ENCODE results near the gene RAX2.
"Not testable (repeated sequence)": the region's sequence is repeated elsewhere in the genome, so short reads cannot be mapped to it uniquely, and the experiment has no call there.

Gene RAX2

GRCh38 chr19:3771906-3772455 is at the start of gene RAX2:
TSS of gene RAX2 (minus strand) at chr19:3772228. CDS start at chr19:3771742, 486 bp downstream.
- TF ChIP-seq CTCF (IDR thresholded peaks at IDR 0.05; ENCODE audit: low read depth, low read length, missing control alignments) = no peak
- DNase-seq (ENCODE audit: low read depth) = no peak
- H3K4me3 ChIP-seq (ENCODE audit: low read depth, low read length) = no peak within 1 kb of the TSS

GRCh38 chr19:3821156-3821555 is 49.1 kb upstream of the RAX2 start:
- no peak overlapping the region for H3K4me3 ChIP-seq (ENCODE audit: low read depth, low read length)
- no peak for TF ChIP-seq CTCF (IDR thresholded peaks at IDR 0.05; ENCODE audit: low read depth, low read length, missing control alignments)
- no peak for DNase-seq (ENCODE audit: low read depth)

GRCh38 chr19:3819989-3820388 is 48.0 kb upstream of the RAX2 start:
- TF ChIP-seq CTCF (IDR thresholded peaks at IDR 0.05; ENCODE audit: low read depth, low read length, missing control alignments) = no peak
- H3K4me3 ChIP-seq (ENCODE audit: low read depth, low read length) = no peak overlapping the region
- no peak for DNase-seq (ENCODE audit: low read depth)

- no peak for TF ChIP-seq CTCF (IDR thresholded peaks at IDR 0.05; ENCODE audit: low read depth, low read length, missing control alignments)
- no peak overlapping the region for H3K4me3 ChIP-seq (ENCODE audit: low read depth, low read length)
Observed at GRCh38 chr19:3818918-3819317, 46.9 kb upstream of the RAX2 start.

GRCh38 chr19:3818466-3818865 is 46.4 kb upstream of the RAX2 start:
- H3K4me3 ChIP-seq (ENCODE audit: low read depth, low read length) = no peak overlapping the region
- DNase-seq (ENCODE audit: low read depth) = no peak
- no peak for TF ChIP-seq CTCF (IDR thresholded peaks at IDR 0.05; ENCODE audit: low read depth, low read length, missing control alignments)

More at GRCh38 chr19:3818918-3819317, 46.9 kb upstream of the RAX2 start:
- DNase-seq (ENCODE audit: low read depth) = no peak

GRCh38 chr19:3817761-3818160 is 45.7 kb upstream of the RAX2 start:
- DNase-seq (ENCODE audit: low read depth) = no peak
- no peak overlapping the region for H3K4me3 ChIP-seq (ENCODE audit: low read depth, low read length)
- TF ChIP-seq CTCF (IDR thresholded peaks at IDR 0.05; ENCODE audit: low read depth, low read length, missing control alignments) = no peak

GRCh38 chr19:3816566-3817218 is 44.7 kb upstream of the RAX2 start:
- H3K4me3 ChIP-seq (ENCODE audit: low read depth, low read length) = no peak overlapping the region
- no peak for TF ChIP-seq CTCF (IDR thresholded peaks at IDR 0.05; ENCODE audit: low read depth, low read length, missing control alignments)
- DNase-seq (ENCODE audit: low read depth) = no peak

- H3K4me3 ChIP-seq (ENCODE audit: low read depth, low read length); DNase-seq (ENCODE audit: low read depth): not testable (repeated sequence)
Observed at GRCh38 chr19:3816148-3816547, 44.1 kb upstream of the RAX2 start.

All from GM12864 (cell line).